SK-MEL-5 (cell line): ENCODE data around the gene SIK2. TPM values are rescaled to one million over a fixed set of nuclear protein-coding genes. Genes with fewer than 3 reads are reported as not detected.
"Not testable (repeated sequence)": the region's sequence is repeated elsewhere in the genome, so short reads cannot be mapped to it uniquely, and the experiment has no call there.

Experiments used
- DNase-seq: peaks from one replicate; pipeline ENCODE4 v3.0.0-alpha.2; 2016; ENCODE audit warnings: low read depth, low spot score
- in situ Hi-C: cut with HindIII; loops from 2 replicates; pipeline ENCODE4 v1.10.0; 2016; ENCODE audit warnings: low sequenced_read_pairs, high pct_unique_total_duplicates, low pct_unique_long_range_greater_than_20kb
- total RNA-seq: library from RNA; depleted of rRNA; stranded (reverse); fragments of >200 nt; shearing (Covaris generic); gene quantifications from 2 replicates; pipeline ENCODE4 v1.2.3, GENCODE V29; 2014

SIK2 gene
- total RNA-seq, 1 experiment from 2014 or later = 17.5 TPM

DNA sequence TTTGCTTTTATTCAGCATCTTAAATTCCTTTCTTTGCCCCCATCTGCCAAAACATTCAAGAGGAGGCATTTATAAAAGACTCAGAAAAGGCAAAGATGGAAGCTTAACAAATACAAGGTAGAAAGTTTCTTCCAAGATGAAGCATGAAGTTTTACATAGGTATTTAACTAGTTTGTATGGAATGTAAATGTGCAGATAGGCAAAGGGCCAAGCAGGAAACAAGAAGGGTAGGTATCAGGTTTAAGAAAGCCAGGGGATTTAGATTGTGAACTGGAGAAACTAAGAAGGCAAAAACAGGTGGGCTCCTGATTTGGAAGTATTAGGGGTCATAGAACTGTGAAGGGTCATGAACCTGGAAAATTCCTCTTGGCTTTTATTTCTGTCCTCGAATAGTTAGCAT lies 101.3 kb downstream of the SIK2 start:
- no peak for DNase-seq
- in situ Hi-C loops = no loop called here

- peak; percentile 69 for DNase-seq
These were observed 104.9 kb downstream of the SIK2 start for GRCh38 chr11:111707039-111707690.

DNA sequence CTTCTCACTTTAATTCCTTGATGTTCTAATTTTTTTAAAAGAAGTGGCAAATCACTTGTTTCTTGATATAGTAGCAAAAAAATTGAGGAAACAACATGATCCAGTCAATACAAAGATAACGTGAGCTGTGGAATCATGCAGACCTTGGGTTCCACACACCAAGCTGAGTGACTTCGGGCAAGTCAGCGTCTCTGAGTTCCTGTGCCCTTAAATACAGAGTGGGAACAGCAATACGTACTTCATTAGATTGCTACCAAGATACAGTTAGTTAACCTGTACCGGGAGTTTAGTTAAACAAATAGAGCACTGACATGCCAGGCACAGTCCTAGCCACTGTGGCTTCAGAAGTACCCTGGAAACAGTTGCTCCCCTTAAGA lies 105.4 kb downstream of the SIK2 start:
- in situ Hi-C loops = no loop called here
- DNase-seq = no peak

More at GRCh38 chr11:111707039-111707690, 104.9 kb downstream of the SIK2 start:
- in situ Hi-C loops = no loop called here

- in situ Hi-C loops = no loop called here
- DNase-seq = no peak
These were observed 112.3 kb downstream of the SIK2 start for GRCh38 chr11:111714522-111714921.

DNA sequence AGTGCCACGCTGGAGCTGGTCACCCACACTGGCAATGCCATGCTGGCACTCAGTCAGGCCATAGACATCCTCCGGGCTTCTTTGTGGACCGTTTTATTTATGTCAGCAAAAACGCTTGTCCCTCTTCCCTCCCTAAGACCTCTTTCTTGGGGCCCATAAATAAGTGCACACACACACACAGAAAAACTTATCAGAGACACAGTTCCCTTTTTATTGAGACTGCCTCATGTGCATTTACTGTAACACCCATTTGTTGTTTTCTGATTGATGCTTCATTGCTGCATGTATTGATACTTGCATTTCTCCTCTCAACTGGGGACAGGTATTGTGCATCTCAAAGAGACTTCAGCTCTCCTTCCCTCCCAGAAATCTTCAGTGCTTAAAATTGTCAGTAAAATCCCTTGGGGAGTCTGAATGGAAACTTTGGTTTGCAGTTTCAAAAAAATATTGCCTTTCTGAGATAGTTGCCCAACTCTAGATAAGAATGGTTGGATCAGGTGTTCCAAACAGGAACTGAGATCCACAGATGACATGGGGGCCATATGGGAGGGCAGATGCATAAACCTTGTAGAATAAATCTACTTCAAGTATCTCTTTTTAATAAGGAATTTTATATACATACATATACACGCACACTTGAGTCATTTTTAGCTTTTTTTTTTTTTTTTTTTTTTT lies 113.0 kb downstream of the SIK2 start:
- in situ Hi-C loops = no loop called here
- DNase-seq = no peak

- in situ Hi-C loops, DNase-seq: not testable (repeated sequence)
These were observed 115.4 kb downstream of the SIK2 start for GRCh38 chr11:111717660-111718059.

DNA sequence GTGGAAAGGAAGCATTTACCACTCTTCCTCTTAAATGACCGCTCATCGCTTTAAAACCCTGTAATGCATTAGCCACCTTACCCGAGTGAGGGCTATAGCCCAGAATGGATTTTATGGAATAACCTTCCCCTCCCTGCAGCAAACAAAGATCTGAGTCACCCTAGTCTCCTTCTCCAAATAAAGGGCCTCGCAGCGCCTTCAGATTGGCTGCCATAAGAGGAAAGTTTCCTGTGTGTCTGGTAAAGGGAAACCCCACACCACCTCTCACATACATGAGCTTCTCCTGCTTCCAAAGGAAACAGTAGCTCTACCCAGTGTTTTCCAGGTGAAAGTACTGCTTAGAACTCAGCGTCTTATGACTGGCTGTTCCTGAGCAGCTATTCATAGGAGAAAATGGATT lies 116.2 kb downstream of the SIK2 start:
- no peak for DNase-seq
- in situ Hi-C loops = no loop called here

DNA sequence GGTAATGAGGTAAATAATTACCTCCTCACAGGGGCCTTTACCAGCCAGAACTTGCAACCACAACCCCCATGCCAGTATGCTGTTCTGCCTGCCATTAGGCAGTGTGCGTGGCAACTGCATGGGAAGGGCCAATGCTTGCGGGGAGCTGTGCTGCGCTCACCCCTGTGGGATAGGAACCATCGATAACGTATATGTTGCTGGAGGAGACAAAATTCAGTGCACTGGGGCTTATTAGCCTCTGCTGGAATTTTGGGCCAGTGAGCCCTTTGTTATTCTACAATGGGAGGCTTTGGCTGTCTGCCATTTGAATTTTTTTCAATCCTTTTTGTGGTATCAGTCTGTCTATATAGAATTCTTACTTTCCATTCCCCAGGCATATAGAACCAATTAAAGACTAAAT lies 116.6 kb downstream of the SIK2 start:
- DNase-seq = no peak
- in situ Hi-C loops = no loop called here

DNA sequence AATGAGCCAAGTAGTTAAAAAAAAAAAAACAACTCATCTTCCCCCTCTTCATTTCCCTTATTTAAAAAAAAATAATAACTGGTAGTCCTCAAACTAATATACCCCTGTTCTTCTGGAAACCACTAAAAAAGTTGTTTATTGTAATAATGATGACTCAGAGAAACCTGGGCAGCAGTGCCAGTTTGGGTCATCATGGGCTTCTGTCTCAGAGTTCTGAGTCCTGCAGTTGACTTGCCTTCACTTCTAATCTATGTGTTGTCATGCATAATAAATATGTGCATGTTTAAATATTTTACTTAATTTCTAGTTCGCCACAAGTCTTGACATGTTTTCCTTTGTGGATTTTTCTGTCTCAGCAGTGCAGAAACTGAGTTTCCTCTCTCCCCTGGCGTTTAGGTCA lies 117.1 kb downstream of the SIK2 start:
- in situ Hi-C loops = no loop called here
- DNase-seq = no peak

- DNase-seq = no peak
- in situ Hi-C loops = no loop called here
These were observed 118.7 kb downstream of the SIK2 start for GRCh38 chr11:111720801-111721494.

DNA sequence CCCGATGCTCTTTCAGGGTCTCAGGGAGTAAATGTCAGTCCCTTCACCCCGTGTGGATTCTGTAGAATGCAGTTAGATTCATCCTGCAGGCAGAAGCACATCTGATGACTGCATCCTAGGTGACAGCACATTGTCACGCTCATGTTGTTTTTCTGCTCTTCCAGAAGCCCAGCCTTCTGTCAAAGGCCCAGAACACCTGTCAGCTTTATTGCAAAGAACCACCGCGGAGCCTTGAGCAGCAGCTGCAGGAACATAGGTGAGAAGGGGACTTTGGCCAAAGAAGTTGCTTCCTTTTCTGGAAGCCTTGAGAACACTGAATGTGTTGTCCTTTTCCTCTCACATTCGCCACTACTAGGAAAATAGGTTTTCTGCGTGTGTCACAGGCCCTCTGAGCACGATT lies 120.3 kb downstream of the SIK2 start:
- in situ Hi-C loops = no loop called here

GRCh38 chr11:111723595-111723994 lies 121.3 kb downstream of the SIK2 start:
- DNase-seq = no peak

More for the DNA sequence above, 120.3 kb downstream of the SIK2 start:
- no peak for DNase-seq

DNA sequence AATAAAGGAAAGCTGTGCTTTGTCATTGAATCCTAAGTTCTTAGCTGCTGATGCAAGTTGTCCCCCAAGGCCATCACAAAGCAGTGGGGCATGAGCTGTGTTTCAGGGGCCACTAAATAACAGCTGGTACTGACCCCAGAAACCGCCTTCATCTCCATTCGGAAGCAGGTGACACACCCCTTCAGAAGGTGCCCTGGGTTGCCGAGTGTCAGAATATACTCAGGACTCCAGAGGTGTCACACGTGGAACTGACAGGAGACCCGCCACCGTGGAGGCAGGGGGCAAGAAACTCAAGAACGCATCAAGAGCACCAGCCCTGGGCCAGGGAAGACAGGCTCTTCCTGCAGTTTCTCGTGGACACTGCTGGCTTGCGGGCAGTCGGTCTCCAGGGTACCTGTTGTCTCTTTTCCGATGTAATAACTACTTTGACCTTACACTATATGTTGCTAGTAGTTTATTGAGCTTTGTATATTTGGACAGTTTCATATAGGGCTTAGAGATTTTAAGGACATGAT lies 122.4 kb downstream of the SIK2 start:
- no peak for DNase-seq
- in situ Hi-C loops = no loop called here

More at GRCh38 chr11:111723595-111723994, 121.3 kb downstream of the SIK2 start:
- in situ Hi-C loops = no loop called here

DNA sequence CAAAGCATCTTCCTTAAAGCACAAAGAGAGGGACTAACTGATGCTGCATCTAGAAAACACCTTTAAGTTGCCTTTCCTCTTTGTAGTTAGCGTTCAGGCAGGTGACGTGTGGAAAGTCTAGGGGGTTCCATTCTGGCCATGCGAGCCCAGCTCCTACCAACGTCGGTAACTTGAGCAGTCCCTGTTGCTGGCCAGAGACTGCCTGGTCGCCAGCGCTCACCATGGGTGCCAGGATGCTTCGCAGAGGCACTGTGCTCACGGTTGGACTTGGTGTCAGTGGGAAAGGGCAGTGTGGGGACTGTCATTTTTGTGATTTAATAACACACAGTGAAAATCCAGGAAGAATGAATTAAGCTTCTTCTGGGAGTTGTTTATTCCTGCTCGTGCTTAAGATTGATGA lies 123.4 kb downstream of the SIK2 start:
- in situ Hi-C loops = no loop called here

GRCh38 chr11:111726301-111726713 lies 124.1 kb downstream of the SIK2 start:
- in situ Hi-C loops = no loop called here
- no peak for DNase-seq

More for the DNA sequence above, 123.4 kb downstream of the SIK2 start:
- DNase-seq = no peak

DNA sequence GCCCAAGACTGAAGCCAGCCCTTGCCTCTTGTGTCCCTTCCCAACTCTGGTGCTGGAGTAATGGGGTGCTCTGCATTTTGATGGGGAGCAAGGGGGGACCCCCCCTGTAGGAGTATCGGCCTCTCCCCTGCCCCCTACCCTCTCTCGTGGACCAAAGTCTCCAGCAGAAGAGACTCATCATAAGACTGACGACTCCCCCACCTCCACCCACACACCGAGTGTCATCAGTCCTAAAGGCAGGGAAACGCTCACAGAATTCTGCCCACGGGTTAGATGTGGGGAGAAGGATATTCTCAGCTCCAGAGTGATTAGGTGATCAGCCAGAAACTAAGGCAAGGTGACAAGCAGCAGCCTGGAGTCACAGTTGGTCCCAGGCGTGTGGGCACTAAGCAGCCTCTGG lies 125.2 kb downstream of the SIK2 start:
- in situ Hi-C loops = no loop called here
- DNase-seq = no peak

DNA sequence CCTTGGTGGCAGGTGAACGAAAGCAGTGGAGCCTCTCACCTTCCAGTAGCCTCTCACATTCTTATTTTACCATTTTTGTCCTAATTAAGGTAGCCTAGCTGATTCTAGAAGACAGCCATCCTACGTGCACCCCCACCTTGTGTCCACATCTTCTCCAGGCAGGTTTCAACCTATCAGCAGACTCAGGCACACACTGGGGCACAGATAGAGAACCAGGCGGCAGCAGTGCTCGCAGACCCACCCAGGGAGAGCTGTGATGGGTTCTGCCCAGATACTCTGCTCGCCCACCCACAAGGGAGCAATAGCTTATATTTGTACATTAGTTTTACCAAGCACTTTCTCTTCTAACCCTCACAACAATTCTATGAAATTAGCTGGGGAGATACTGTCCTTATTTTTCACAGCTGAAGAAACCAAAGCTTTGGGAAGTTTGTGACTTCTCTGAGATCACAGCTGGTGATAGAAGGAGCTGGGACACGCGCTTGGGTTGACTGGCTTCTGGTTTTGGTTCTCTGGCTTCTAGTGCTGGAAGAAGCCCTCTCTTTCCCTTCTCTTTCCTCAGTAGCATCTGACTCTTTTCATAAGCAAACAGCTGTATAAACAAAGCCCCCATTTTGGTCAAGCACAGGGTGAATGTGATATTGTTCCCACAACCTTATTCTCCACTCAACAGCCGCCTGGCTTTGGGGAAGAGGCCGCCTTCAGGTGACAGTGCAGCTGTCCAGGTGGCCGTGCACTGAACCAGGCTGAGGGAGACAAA lies 127.0 kb downstream of the SIK2 start:
- peak; percentile 41 for DNase-seq
- in situ Hi-C loops = no loop called here

DNA sequence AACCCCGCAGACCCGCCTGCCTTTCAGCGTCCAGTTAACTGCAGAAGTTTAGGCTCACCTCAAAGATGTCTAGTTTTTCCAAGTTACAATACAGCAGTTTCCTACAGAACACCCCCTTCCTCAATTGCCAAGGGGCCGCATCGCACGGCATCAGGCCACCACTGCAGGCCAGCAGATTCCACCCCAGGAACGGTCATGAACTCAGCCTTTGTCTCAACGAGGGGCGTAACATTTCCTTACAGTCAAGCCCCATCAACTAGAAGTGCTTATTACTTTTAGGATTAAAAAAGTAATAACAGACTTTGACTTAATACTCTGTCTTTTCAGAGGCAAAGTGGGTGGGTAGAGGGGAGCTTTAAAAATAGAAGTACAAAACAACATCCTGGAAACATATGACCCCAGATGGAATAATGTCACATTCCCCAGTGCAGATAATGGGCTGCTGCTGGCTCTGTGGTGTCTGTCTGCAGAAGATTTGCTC lies 127.6 kb downstream of the SIK2 start:
- in situ Hi-C loops = no loop called here
- DNase-seq = no peak
